Activated naive CD4-positive, alpha-beta T cell treated with anti-CD3 and anti-CD28 coated beads, Interleukin-2, amount 50 U/mL, for 24 hours (primary cell): ENCODE data around the gene RIPOR1.

Experiments
- H3K27ac Mint-ChIP-seq: one replicate; pipeline ENCODE4 v1.8.0; 2021; ENCODE audit warnings: mild to moderate bottlenecking, mixed read lengths
- H3K27me3 Mint-ChIP-seq: one replicate; pipeline ENCODE4 v1.8.0; 2021; ENCODE audit warnings: mixed read lengths
- H3K36me3 Mint-ChIP-seq: one replicate; pipeline ENCODE4 v1.8.0; 2021; ENCODE audit warnings: mixed read lengths
- H3K4me1 Mint-ChIP-seq: one replicate; pipeline ENCODE4 v1.8.0; 2021; ENCODE audit warnings: mixed read lengths
- H3K4me3 Mint-ChIP-seq: one replicate; pipeline ENCODE4 v1.8.0; 2021; ENCODE audit warnings: mild to moderate bottlenecking, mixed read lengths
- H3K9me3 Mint-ChIP-seq: one replicate; pipeline ENCODE4 v1.8.0; 2021; ENCODE audit warnings: mixed read lengths

Gene RIPOR1

GRCh38 chr16:67551972-67552371 is 23.3 kb downstream of the RIPOR1 start:
- Mint-ChIP-seq H3K27me3 (no peaks in the 10 kb centered on the region), H3K4me3 (no peak overlapping the region), H3K4me1 (peaks cover 68% of the 10 kb centered on the region), H3K36me3 (peaks cover 1% of the 10 kb centered on the region), H3K27ac (peak overlapping the region; percentile 93), H3K9me3 (no peaks in the 10 kb centered on the region)

DNA sequence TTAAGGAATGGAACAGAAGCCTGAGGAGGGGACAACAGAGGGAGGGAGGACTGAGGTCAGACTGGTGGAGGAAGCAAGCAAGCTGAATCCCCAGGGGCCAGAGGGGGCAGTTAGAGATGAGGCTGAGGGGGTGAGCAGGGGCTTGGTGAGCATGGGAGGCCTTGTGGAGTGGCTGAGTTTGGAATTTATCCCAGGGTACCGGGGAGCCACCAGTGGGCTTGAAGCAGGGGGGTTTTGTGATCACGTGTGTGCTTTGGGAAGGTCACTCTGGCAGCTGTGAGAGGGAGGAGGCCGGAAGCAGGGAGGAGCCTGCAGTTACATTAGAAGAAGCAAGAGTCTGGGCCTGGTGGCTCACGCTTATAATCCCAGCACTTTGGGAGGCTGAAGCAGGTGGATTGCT is 23.8 kb downstream of the RIPOR1 start:
- Mint-ChIP-seq H3K27ac (peak overlapping the region; percentile 93), H3K36me3 (peaks cover 1% of the 10 kb centered on the region), H3K4me3 (peak overlapping the region; percentile 47), H3K27me3 (no peaks in the 10 kb centered on the region), H3K4me1 (peaks cover 67% of the 10 kb centered on the region), H3K9me3 (no peaks in the 10 kb centered on the region)

DNA sequence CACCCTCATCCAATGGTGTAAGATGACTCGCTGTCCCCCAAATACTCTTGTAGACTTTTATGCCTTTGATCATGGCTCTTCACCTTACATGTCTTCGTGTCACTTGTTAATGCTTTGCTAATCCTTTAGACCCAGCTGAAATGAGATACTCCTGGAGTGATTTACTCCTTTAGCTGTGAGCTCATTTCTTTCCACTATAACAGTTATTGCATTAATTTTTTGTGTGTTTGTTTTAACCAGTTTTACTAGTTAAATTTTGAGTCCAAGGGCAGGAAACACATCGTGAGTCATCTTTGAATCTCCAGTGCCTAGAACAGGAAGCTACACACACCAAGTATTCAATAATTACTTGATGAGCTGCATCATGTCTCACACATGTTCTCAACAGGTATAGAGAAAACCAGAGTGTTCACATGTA is 27.2 kb downstream of the RIPOR1 start:
- no peaks in the 10 kb centered on the region for H3K27me3 Mint-ChIP-seq
- H3K4me3 Mint-ChIP-seq = peak overlapping the region; percentile 81
- H3K4me1 Mint-ChIP-seq = peaks cover 56% of the 10 kb centered on the region
- no peaks in the 10 kb centered on the region for H3K9me3 Mint-ChIP-seq
- peak overlapping the region; percentile 98 for H3K27ac Mint-ChIP-seq
- H3K36me3 Mint-ChIP-seq = peaks cover 2% of the 10 kb centered on the region

GRCh38 chr16:67558859-67559258 is 30.2 kb downstream of the RIPOR1 start:
- no peak overlapping the region for H3K4me3 Mint-ChIP-seq
- no peaks in the 10 kb centered on the region for H3K9me3 Mint-ChIP-seq
- H3K27ac Mint-ChIP-seq = no peak overlapping the region
- peaks cover 4% of the 10 kb centered on the region for H3K36me3 Mint-ChIP-seq
- peaks cover 49% of the 10 kb centered on the region for H3K4me1 Mint-ChIP-seq
- no peaks in the 10 kb centered on the region for H3K27me3 Mint-ChIP-seq

DNA sequence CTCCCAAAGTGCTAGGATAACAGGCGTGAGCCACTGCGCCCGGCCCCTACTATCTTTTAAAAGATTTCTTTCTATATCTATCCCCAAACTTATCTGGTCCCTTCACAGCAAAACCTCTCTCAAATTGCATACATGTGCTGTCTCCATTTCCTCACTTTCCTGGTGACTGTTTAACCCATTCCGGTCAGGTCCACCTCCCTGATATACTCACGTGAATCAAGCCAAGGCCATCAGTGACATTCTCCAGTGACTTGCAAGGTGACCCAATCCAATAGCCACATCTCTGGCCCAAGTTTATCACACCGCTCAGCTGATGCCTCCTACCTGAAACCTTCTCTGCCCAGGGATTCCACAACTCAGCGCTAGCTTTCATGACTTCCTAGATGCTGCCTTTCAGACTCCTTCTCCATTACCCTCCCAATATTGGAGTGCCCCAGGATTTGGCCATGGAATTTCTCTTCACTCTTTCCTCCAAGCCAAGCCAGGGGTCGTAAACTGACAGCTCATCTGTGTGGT is 32.3 kb downstream of the RIPOR1 start:
- Mint-ChIP-seq H3K36me3 (peaks cover 4% of the 10 kb centered on the region), H3K4me3 (peak overlapping the region; percentile 88), H3K9me3 (no peaks in the 10 kb centered on the region), H3K27ac (peak overlapping the region; percentile 82), H3K27me3 (no peaks in the 10 kb centered on the region), H3K4me1 (peaks cover 44% of the 10 kb centered on the region)

DNA sequence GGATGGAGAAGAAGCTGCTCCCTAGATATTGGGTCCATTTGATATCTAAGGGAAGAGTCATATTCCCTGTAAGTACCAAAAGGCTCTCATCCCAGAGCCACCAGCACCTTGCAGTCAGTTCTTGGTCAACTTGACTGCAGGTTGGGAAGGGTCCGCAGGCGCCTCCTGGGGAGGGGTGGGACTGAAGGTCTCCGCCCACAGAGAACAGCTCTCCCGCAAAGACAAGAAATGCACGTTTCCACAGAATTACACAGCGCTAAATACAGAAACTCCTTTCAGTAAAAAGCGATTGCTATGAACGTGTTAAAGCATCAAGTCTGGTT is 32.8 kb downstream of the RIPOR1 start:
- H3K27ac Mint-ChIP-seq = peak overlapping the region; percentile 82
- H3K9me3 Mint-ChIP-seq = no peaks in the 10 kb centered on the region
- peaks cover 4% of the 10 kb centered on the region for H3K36me3 Mint-ChIP-seq
- peak overlapping the region; percentile 88 for H3K4me3 Mint-ChIP-seq
- no peaks in the 10 kb centered on the region for H3K27me3 Mint-ChIP-seq
- peaks cover 42% of the 10 kb centered on the region for H3K4me1 Mint-ChIP-seq

- Mint-ChIP-seq H3K9me3 (no peaks in the 10 kb centered on the region), H3K36me3 (peaks cover 4% of the 10 kb centered on the region), H3K27me3 (no peaks in the 10 kb centered on the region), H3K27ac (peak overlapping the region; percentile 87), H3K4me3 (peak overlapping the region; percentile 88), H3K4me1 (peaks cover 43% of the 10 kb centered on the region)
These were observed 33.3 kb downstream of the RIPOR1 start for GRCh38 chr16:67561824-67562525.

- Mint-ChIP-seq H3K4me3 (peak within 1 kb of the TSS; percentile 88), H3K27me3 (no peaks in the 10 kb centered on the region), H3K36me3 (peaks cover 4% of the 10 kb centered on the region), H3K9me3 (no peaks in the 10 kb centered on the region), H3K4me1 (peaks cover 44% of the 10 kb centered on the region), H3K27ac (peak within 1 kb of the TSS; percentile 87)
These were observed 33.9 kb downstream of the RIPOR1 start, which contains the start of gene CTCF for GRCh38 chr16:67562526-67562917. Gene CTCF, plus strand, starts transcription at chr16:67562526. Its CDS starts 48,307 bp downstream, at chr16:67610833.

DNA sequence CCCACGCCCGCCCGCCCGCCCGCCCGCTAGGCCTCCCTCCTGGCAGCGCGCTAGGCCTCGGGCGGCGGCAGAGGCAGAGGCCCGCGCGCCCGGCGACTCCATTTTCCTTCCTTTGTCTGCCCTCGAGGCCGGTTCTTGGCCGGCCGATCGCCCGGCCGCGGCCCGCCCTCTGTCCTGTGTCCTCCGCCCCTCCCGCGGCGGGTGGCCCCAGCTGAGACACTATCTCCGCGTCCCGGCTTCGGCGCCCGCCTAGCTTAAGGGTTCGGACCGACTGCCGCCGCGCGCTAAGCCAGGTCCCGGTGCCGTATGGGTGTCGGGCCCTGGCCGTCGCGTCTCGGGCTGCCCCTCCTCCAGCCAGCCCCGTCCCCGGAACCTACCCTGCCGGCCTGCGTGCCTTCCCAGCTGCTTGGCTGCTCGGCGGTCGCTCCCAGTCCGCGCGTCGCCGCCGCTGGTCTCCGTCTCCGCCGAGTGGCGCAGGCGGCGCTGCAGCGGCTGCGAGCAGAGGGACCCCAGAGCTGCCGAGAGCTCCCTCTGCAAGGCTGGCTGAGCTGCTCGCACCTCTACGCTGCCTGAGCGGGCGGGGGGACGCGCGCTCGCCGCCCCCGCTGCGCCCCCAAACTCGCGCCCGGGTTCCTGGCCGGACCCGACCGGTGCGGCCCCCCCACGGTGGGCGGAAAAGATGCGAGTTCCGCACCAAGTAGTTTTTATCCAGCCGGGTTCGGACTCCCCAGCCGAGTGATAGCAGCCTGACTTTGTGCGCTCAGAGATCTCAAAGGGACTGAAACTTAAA is 34.5 kb downstream of the RIPOR1 start:
- Mint-ChIP-seq H3K27ac (peak overlapping the region; percentile 72), H3K36me3 (peaks cover 4% of the 10 kb centered on the region), H3K9me3 (no peaks in the 10 kb centered on the region), H3K27me3 (no peaks in the 10 kb centered on the region), H3K4me1 (peaks cover 44% of the 10 kb centered on the region), H3K4me3 (peak overlapping the region; percentile 86)

- Mint-ChIP-seq H3K27ac (peak overlapping the region; percentile 72), H3K36me3 (peaks cover 4% of the 10 kb centered on the region), H3K4me1 (peaks cover 47% of the 10 kb centered on the region), H3K4me3 (peak overlapping the region; percentile 86), H3K9me3 (no peaks in the 10 kb centered on the region), H3K27me3 (no peaks in the 10 kb centered on the region)
These were observed 35.3 kb downstream of the RIPOR1 start for GRCh38 chr16:67563708-67564468.

- peaks cover 44% of the 10 kb centered on the region for H3K4me1 Mint-ChIP-seq
- H3K4me3 Mint-ChIP-seq = peak overlapping the region; percentile 15
- no peaks in the 10 kb centered on the region for H3K9me3 Mint-ChIP-seq
- H3K27ac Mint-ChIP-seq = no peak overlapping the region
- H3K27me3 Mint-ChIP-seq = no peaks in the 10 kb centered on the region
- peaks cover 2% of the 10 kb centered on the region for H3K36me3 Mint-ChIP-seq
These were observed 37.0 kb downstream of the RIPOR1 start for GRCh38 chr16:67565470-67566100.

- no peaks in the 10 kb centered on the region for H3K27me3 Mint-ChIP-seq
These were observed 42.8 kb downstream of the RIPOR1 start for GRCh38 chr16:67571464-67571863.

DNA sequence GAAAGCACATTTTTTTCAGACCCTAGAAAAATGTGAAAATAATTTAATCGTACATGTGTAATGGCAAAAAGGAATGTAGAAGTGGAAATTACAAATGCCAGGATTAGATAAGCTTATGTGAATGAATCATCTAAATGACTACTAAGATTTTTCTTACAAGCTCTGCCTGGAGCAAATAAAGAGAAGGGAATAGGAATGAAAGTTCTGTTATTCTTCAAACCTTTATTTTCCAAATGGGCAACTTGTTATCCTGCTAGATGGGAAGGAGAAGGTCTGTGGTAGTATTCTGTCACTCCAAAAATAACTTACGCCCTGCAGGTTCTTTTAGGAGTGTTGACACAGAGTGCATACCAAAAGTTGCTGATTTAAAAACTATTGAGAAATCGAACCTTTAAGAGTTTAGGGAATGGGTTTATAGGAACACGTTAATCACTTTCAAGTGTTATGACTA is 43.4 kb downstream of the RIPOR1 start:
- no peaks in the 10 kb centered on the region for H3K27me3 Mint-ChIP-seq
- H3K4me3 Mint-ChIP-seq = no peak overlapping the region
- peaks cover 6% of the 10 kb centered on the region for H3K36me3 Mint-ChIP-seq
- H3K9me3 Mint-ChIP-seq = no peaks in the 10 kb centered on the region
- H3K4me1 Mint-ChIP-seq = peaks cover 29% of the 10 kb centered on the region
- H3K27ac Mint-ChIP-seq = peak overlapping the region; percentile 72

More at GRCh38 chr16:67571464-67571863, 42.8 kb downstream of the RIPOR1 start:
- H3K27ac Mint-ChIP-seq = no peak overlapping the region
- H3K4me1 Mint-ChIP-seq = peaks cover 33% of the 10 kb centered on the region
- H3K4me3 Mint-ChIP-seq = no peak overlapping the region
- peaks cover 6% of the 10 kb centered on the region for H3K36me3 Mint-ChIP-seq
- H3K9me3 Mint-ChIP-seq = no peaks in the 10 kb centered on the region

- Mint-ChIP-seq H3K36me3 (peaks cover 9% of the 10 kb centered on the region), H3K4me3 (no peak overlapping the region), H3K4me1 (peaks cover 20% of the 10 kb centered on the region), H3K27ac (peak overlapping the region; percentile 15), H3K27me3 (no peaks in the 10 kb centered on the region), H3K9me3 (no peaks in the 10 kb centered on the region)
These were observed 51.1 kb downstream of the RIPOR1 start for GRCh38 chr16:67579686-67580085.

- Mint-ChIP-seq H3K36me3 (peaks cover 9% of the 10 kb centered on the region), H3K27ac (no peak overlapping the region), H3K9me3 (no peaks in the 10 kb centered on the region), H3K4me3 (no peak overlapping the region), H3K4me1 (peaks cover 24% of the 10 kb centered on the region), H3K27me3 (no peaks in the 10 kb centered on the region)
These were observed 51.6 kb downstream of the RIPOR1 start for GRCh38 chr16:67580202-67580601.
